ENCODE measurements around the gene LANCL2. TPM values are rescaled to one million over a fixed set of nuclear protein-coding genes. Genes with fewer than 3 reads are reported as not detected.
"Not testable (repeated sequence)": the region's sequence is repeated elsewhere in the genome, so short reads cannot be mapped to it uniquely, and the experiment has no call there.

LANCL2 gene
- total RNA-seq, 1 experiment from 2014 or later: 21.8 TPM

- TF ChIP-seq CTCF (conservative IDR thresholded peaks at IDR 0.05): no peak
- no peak for TF ChIP-seq EZH2 (IDR thresholded peaks at IDR 0.05; ENCODE audit: low read depth)
- CTCF ChIA-PET: no interaction called here
Observed at GRCh38 chr7:55397617-55398016, 32.5 kb downstream of the LANCL2 start.

GRCh38 chr7:55400191-55400590 lies 35.1 kb downstream of the LANCL2 start:
- DNase-seq: no peak
- Histone ChIP-seq H3K27ac (no peak overlapping the region), H3K9me2 (ENCODE audit: insufficient read depth) (no peaks in the 10 kb centered on the region), H3K4me2 (no peak overlapping the region), H4K20me1 (ENCODE audit: insufficient read depth) (no peaks in the 10 kb centered on the region), H3K79me2 (ENCODE audit: low read depth) (no peaks in the 10 kb centered on the region), H3K36me3 (ENCODE audit: low read depth) (0 out of 2 replicates have a peak, but pooled peaks cover 4% of the 10 kb centered on the region), H3K27me3 (ENCODE audit: insufficient read depth, low read depth) (no peaks in the 10 kb centered on the region), H3K4me1 (replicated peaks; ENCODE audit: insufficient read depth) (no peaks in the 10 kb centered on the region), H2AFZ (no peak overlapping the region), H3F3A (ENCODE audit: insufficient read depth, low read depth) (no peaks in the 10 kb centered on the region), H3K9me3 (ENCODE audit: insufficient read depth, low read depth) (no peaks in the 10 kb centered on the region), H3K4me3 (no peak overlapping the region)
- no TSS peak for BruUV-seq (replicated peaks)
- TF ChIP-seq EZH2 (IDR thresholded peaks at IDR 0.05; ENCODE audit: low read depth) (no peak), CTCF (conservative IDR thresholded peaks at IDR 0.05) (no peak)
- ChIA-PET POLR2A (ENCODE audit: unreplicated experiment) (interaction anchor here (0.6 kb wide), 1 partner anchor 35 kb away, joined by 4 read pairs; no protein-coding TSS in a partner anchor), CTCF (no interaction called here)
- intact Hi-C loops (cut with micrococcal nuclease; ENCODE audit: unreplicated experiment): no loop called here

More at GRCh38 chr7:55397617-55398016, 32.5 kb downstream of the LANCL2 start:
- Histone ChIP-seq H3K4me2 (no peak overlapping the region), H3K79me2 (ENCODE audit: low read depth) (no peaks in the 10 kb centered on the region), H3K27ac (no peak overlapping the region), H4K20me1 (ENCODE audit: insufficient read depth) (no peaks in the 10 kb centered on the region), H2AFZ (no peak overlapping the region), H3K27me3 (ENCODE audit: insufficient read depth, low read depth) (no peaks in the 10 kb centered on the region), H3K36me3 (ENCODE audit: low read depth) (peaks cover 6% of the 10 kb centered on the region; the same call in 1 of the 2 replicates), H3K9me2 (ENCODE audit: insufficient read depth) (no peaks in the 10 kb centered on the region), H3K9me3 (ENCODE audit: insufficient read depth, low read depth) (no peaks in the 10 kb centered on the region), H3F3A (ENCODE audit: insufficient read depth, low read depth) (no peaks in the 10 kb centered on the region), H3K4me3 (no peak overlapping the region), H3K4me1 (replicated peaks; ENCODE audit: insufficient read depth) (no peaks in the 10 kb centered on the region)
- POLR2A ChIA-PET (ENCODE audit: unreplicated experiment): no interaction called here
- intact Hi-C loops (cut with micrococcal nuclease; ENCODE audit: unreplicated experiment): no loop called here
- DNase-seq: no peak
- no TSS peak for BruUV-seq (replicated peaks)

- CTCF ChIA-PET; intact Hi-C loops (cut with micrococcal nuclease; ENCODE audit: unreplicated experiment); BruUV-seq (replicated peaks); H3K4me2 ChIP-seq; H3K79me2 ChIP-seq (ENCODE audit: low read depth); H3F3A ChIP-seq (ENCODE audit: insufficient read depth, low read depth); H3K27me3 ChIP-seq (ENCODE audit: insufficient read depth, low read depth); H3K36me3 ChIP-seq (ENCODE audit: low read depth); POLR2A ChIA-PET (ENCODE audit: unreplicated experiment); H4K20me1 ChIP-seq (ENCODE audit: insufficient read depth); H3K27ac ChIP-seq; H3K4me1 ChIP-seq (replicated peaks; ENCODE audit: insufficient read depth); DNase-seq; H3K4me3 ChIP-seq; H3K9me3 ChIP-seq (ENCODE audit: insufficient read depth, low read depth); H3K9me2 ChIP-seq (ENCODE audit: insufficient read depth); H2AFZ ChIP-seq: not testable (repeated sequence)
Observed at GRCh38 chr7:55402506-55402905, 37.4 kb downstream of the LANCL2 start.

- intact Hi-C loops (cut with micrococcal nuclease; ENCODE audit: unreplicated experiment): no loop called here
- no peaks in the 10 kb centered on the region for H3K79me2 ChIP-seq (ENCODE audit: low read depth)
- DNase-seq: no peak
- H3K4me1 ChIP-seq (replicated peaks; ENCODE audit: insufficient read depth): no peaks in the 10 kb centered on the region
- no peaks in the 10 kb centered on the region for H3K9me2 ChIP-seq (ENCODE audit: insufficient read depth)
- H3K27me3 ChIP-seq (ENCODE audit: insufficient read depth, low read depth): no peaks in the 10 kb centered on the region
- H3K36me3 ChIP-seq (ENCODE audit: low read depth): 0 out of 2 replicates have a peak, but pooled peaks cover 4% of the 10 kb centered on the region
- H4K20me1 ChIP-seq (ENCODE audit: insufficient read depth): no peaks in the 10 kb centered on the region
- ChIA-PET POLR2A (ENCODE audit: unreplicated experiment) (no interaction called here), CTCF (no interaction called here)
- no peak for TF ChIP-seq EZH2 (IDR thresholded peaks at IDR 0.05; ENCODE audit: low read depth)
- TF ChIP-seq CTCF (conservative IDR thresholded peaks at IDR 0.05): no peak
- H3F3A ChIP-seq (ENCODE audit: insufficient read depth, low read depth): no peaks in the 10 kb centered on the region
- no peak overlapping the region for H2AFZ ChIP-seq
- no TSS peak for BruUV-seq (replicated peaks)
- no peak overlapping the region for H3K4me3 ChIP-seq
- no peak overlapping the region for H3K27ac ChIP-seq
- no peaks in the 10 kb centered on the region for H3K9me3 ChIP-seq (ENCODE audit: insufficient read depth, low read depth)
- no peak overlapping the region for H3K4me2 ChIP-seq
Observed at GRCh38 chr7:55405856-55406541, 40.9 kb downstream of the LANCL2 start.

Measured in PC-9 (cell line).